ENCODE data around the gene ERCC6L.

The ERCC6L gene

DNA sequence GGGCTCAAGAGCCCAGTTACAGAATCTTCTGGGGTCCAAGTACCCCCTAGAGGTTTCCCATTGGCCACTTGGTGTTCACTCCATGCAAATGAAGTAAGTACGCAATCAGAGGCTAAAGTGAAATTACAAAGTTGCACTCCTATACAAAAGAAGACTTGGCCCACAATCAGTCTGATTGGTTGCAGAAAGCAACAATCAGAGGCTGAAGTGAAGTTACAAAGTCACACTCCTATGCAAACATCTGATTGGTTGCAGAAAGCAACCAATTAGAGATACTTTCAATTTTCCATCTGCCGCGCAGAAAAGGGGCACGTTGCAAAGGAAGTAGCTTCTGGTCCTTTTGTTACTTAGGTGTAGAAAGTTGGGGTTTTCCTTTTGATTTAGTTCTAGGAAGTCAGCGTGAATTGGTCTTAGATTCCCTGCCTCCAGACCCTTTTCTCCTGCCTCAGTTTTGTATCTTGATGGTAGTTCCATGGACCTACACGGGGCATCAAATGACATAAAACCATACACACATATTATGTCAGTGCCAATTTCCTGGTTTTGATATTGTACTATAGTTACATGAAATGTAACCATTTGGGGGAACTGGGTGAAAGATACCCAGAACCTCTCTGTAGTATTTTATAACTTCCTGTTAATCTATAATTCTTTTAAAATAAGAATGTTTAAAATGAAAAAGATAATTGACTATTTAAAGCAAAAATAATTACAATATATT, 69.7 kb downstream of the ERCC6L start:
- no peak for DNase-seq (ENCODE audit: low read depth in 2 of 2)

DNA sequence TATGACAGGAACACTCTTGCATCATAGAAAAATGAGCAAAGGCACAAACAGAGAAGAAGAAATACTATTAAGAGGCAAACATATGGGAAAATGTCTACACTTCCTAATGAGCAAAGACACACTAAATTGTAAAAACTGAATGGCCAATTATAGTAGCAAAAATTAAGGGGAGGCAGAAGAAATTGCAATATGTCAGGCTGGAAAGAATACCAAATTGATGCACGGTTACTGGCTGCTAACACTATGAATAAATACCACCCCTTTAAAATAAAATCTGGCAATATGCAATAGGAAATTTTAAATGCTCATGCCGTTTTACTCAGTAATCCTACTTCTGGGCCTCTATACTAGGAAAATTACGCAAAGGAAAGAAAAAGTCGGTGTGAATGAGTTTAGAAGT, 73.3 kb downstream of the ERCC6L start:
- no peak for DNase-seq (ENCODE audit: low read depth in 2 of 2)

DNA sequence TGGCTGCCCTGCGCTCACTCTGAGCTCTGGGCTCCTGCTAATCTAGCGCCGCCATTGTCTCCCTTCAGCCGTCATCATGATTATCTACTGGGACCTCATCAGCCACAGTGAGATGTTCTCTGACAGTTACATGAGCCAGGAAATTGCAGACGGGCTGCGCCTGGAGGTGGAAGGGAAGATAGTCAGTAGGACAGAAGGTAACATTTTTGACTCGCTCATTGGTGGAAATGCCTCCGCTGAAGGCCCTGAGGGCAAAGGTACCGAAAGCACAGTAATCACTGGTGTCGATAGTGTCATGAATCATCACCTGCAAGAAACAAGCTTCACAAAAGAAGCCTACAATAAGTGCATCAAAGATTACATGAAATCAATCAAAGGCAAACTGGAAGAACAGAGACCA, 79.1 kb downstream of the ERCC6L start:
- no peak for DNase-seq (ENCODE audit: low read depth in 2 of 2)

DNA sequence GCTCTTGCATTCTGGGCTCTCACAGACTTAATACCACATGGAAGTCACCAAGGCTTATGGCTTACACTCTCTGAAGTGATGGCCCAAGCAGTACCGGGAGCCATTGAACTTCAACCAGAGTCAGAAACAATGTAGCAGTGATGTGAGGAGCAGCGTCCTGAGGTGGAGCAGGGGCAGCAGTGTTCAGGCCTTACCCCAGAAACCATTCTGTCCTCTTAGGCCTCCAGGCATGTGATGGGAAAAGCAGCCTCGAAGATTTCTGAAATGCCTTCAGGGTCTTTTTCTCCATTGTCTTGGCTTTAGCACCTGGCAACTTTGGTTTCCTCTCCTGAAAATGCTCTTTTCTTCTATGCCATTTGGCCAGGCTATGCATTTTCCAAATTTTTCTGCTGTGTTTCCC, 80.1 kb downstream of the ERCC6L start:
- DNase-seq (ENCODE audit: low read depth in 2 of 2), result no peak
